ENCODE data around the gene CHST3.

Gene CHST3

DNA sequence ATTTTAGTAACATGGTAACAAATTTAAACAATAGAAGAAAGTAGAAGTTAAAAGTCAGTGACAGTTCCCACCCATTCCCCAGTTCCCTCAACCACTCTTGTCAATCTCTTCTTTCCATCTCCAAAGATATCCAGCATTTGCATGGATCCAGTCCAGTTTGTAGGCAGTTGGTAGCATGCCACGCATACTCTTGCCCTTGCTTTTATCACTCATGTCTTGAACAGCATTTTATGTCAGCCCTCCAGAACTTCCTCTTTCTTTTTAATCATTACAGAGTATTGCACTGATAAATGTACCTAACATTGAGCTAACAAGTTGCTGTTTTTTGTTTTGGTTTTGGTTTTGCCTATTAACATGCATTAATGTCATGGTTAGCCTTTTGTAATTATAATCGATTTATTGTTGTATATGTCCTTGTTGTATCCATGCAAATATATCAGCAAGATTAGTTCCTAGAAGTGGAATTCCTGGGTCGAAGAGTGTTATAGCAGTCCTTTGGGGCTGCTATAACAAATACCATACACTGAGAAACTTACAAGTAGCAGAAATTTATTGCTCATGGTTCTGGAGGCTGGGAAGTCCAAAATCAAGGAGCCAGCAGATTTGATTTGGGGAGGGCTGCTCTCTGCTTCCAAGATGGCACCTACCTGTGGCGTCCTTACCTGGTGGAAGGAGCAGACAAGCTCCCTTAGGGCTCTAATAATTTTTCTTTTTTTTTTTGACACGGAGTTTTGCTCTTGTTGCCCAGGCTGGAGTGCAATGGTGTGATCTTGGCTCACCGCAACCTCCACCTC, 25.7 kb downstream of the CHST3 start:
- TF ChIP-seq, protein P1, sequence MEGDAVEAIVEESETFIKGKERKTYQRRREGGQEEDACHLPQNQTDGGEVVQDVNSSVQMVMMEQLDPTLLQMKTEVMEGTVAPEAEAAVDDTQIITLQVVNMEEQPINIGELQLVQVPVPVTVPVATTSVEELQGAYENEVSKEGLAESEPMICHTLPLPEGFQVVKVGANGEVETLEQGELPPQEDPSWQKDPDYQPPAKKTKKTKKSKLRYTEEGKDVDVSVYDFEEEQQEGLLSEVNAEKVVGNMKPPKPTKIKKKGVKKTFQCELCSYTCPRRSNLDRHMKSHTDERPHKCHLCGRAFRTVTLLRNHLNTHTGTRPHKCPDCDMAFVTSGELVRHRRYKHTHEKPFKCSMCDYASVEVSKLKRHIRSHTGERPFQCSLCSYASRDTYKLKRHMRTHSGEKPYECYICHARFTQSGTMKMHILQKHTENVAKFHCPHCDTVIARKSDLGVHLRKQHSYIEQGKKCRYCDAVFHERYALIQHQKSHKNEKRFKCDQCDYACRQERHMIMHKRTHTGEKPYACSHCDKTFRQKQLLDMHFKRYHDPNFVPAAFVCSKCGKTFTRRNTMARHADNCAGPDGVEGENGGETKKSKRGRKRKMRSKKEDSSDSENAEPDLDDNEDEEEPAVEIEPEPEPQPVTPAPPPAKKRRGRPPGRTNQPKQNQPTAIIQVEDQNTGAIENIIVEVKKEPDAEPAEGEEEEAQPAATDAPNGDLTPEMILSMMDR (IDR thresholded peaks at IDR 0.05; ENCODE audit: low read depth, low read length) = no peak
- H3K4me3 ChIP-seq (ENCODE audit: low read depth, low read length) = no peak overlapping the region

DNA sequence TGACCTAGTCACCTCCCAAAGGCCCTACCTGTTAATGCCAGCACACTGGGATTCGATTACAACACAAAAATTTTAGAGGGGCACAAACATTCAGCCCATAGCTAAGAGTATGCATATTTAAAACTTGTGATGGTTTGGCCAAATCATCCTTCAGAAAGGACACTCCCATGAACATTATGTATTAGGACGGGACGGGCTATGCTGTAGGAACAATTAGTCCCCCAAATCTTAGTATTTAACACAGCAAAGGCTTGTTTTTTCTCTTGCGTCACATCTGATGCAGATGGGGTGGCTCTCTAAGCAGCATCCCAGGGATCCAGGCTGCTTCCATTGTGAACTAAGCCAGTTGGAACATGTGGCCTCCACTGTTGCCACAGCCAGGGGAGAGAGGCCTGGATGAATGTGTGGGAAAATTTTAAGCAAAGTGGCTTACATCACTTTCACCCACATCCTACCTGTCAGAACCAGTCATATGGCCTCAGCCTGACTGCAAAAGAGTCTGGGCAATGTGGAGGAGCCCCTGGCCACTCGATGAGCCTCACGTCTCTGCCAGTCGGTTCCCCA, 26.6 kb downstream of the CHST3 start:
- TF ChIP-seq, protein P1 (IDR thresholded peaks at IDR 0.05; ENCODE audit: low read depth, low read length) = no peak
- no peak overlapping the region for H3K4me3 ChIP-seq (ENCODE audit: low read depth, low read length)

DNA sequence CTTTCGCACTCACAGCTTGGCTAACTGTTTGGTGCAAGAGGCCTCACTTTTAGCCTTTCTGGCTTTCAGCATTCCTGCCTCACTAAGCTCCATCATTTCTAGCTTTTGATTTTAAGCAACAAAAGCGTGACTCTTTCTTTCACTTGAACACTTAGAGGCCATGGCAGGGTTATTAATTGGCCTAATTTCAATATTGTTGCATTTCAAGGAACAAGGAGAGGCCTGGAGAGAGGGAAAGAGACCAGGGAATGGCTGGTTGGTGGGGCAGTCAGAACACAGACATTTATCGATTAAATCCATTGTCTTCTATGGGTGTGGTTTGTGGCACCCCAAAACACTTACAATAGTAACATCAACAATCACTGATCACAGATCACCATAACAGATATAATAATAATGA, 31.3 kb downstream of the CHST3 start:
- no peak overlapping the region for H3K4me3 ChIP-seq (ENCODE audit: low read depth, low read length)
- TF ChIP-seq, protein P1 (IDR thresholded peaks at IDR 0.05; ENCODE audit: low read depth, low read length) = no peak

DNA sequence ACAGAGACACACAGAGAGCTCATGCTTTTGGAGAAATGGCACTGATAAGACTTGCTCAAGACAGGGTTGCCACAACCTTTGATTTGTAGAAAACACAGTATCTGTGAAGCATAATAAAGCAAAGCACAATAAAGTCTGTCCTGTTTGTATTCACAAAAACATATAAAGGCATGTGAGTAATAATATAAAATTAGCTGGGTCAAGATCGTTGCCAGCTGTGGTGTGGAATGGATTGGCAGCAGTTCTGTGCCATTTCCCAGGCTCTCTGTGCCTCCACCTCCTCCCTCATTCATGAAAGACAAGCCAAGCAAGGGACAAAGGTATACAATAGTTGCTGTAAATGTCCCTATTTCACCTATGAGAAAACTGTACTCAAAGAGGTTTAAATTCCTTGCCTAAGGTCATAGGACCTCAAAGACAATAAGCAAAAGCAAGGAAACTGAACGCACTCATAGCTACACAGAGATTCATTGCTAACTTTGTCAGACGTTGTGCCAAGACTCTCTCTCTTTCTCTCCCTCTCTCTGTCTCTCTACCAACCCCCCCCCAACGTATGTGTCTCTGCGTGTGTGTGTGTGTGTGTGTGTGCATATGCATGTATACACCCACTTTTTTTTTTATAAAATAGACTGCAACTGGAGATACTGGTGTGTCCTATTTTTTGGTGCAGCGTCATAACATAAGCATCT, 31.8 kb downstream of the CHST3 start:
- no peak overlapping the region for H3K4me3 ChIP-seq (ENCODE audit: low read depth, low read length)
- TF ChIP-seq, protein P1 (IDR thresholded peaks at IDR 0.05; ENCODE audit: low read depth, low read length) = no peak

DNA sequence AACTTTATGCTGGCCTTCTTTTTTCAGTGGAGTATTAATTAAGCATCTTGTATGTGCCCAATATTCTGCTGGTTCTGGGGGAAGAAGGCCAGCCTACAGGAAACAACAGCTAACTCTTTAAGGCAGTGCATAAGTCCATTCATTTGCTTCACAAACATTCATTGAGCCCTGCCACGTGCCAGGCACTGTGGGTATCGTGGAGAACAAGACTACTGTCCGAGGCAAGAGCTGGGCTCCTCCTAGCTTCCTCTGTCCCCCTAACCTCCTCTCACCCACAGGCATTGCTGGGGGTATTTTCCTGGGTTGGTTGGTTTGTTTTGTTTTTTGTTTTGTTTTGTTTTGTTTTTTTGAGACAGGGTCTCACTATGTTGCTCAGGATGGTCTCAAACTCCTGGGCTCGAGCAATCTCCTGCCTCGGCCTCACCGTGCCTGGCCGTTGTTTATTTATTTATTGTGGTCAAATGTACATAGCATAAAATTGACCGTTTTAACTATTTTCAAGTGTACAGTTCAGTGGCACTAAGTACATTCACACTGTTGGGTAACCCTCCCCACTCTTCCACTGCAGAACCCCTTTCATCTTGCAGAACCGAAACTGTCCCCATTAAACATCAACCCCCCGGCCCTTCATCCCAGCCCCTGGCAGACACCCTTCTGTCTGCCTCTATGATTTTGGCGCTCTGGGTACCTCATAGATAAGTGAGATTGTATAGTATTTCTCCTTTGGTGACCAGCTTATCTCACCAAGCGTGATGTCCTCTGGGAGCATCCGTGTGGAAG, 32.6 kb downstream of the CHST3 start:
- no peak overlapping the region for H3K4me3 ChIP-seq (ENCODE audit: low read depth, low read length)
- TF ChIP-seq, protein P1 (IDR thresholded peaks at IDR 0.05; ENCODE audit: low read depth, low read length) = no peak

DNA sequence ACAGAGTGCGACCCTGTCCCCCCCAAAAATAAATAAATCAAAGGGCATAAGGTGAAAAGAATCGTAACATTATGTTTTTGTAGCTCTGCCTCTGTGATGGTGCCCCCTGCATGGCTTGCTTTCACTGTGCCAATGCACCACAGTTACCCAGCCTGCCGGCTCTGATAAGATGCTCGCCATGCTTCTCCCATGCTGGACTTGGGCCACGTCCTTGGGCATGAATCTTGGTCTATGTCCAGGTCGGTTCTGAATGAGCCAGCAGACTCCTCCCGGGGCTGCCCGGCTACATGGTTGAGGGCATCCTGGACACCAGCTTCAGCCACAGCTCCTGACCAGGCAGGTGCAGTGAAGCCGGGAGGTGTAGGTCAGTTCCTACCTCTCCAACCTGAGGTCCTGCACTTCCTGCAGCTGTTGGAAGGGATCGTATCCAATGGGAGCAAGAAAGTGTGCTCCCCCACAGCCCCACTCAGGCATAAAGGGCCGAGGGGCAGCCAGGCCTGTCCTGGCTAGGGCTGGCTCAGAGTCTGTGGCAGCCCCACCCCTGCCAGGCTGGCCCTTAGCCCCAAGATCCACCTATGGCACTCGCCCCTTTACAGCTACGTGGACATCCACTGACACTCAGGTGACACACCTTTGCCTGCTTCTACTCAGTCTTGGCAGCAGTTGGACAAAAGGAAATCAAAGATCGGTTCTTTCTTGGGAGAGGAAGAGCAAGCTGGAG, 34.1 kb downstream of the CHST3 start:
- TF ChIP-seq, protein P1 (IDR thresholded peaks at IDR 0.05; ENCODE audit: low read depth, low read length) = no peak
- H3K4me3 ChIP-seq (ENCODE audit: low read depth, low read length) = no peak overlapping the region

All from WI38 (cell line).